ENCODE measurements around the gene BCR. TPM values are rescaled to one million over a fixed set of nuclear protein-coding genes. Genes with fewer than 3 reads are reported as not detected.

BCR gene
- total RNA-seq, 1 donor from 2014 or later, result 57.2 TPM

- Histone ChIP-seq H3K36me3 (no peaks in the 10 kb centered on the region), H3K4me3 (no peak overlapping the region), H3K9me3 (no peaks in the 10 kb centered on the region), H3K27ac (no peak overlapping the region), H3K27me3 (ENCODE audit: low read depth) (no peaks in the 10 kb centered on the region), H3K4me1 (peaks cover 33% of the 10 kb centered on the region)
- DNase-seq, result peak; percentile 17
- intact Hi-C loops (cut with DNase I), result no loop called here
- ATAC-seq, result no peak
- no peak for TF ChIP-seq CTCF (IDR thresholded peaks at IDR 0.05)
Measured at GRCh38 chr22:23203452-23204124, 23.3 kb downstream of the BCR start.

GRCh38 chr22:23204125-23204488, 23.8 kb downstream of the BCR start:
- peaks cover 31% of the 10 kb centered on the region for H3K4me1 ChIP-seq
- DNase-seq (peak; percentile 8), ATAC-seq (no peak)
- TF ChIP-seq CTCF (IDR thresholded peaks at IDR 0.05), result no peak
- no peaks in the 10 kb centered on the region for H3K27me3 ChIP-seq (ENCODE audit: low read depth)
- intact Hi-C loops (cut with DNase I), result no loop called here
- H3K27ac ChIP-seq, result no peak overlapping the region
- H3K36me3 ChIP-seq, result no peaks in the 10 kb centered on the region
- no peaks in the 10 kb centered on the region for H3K9me3 ChIP-seq
- no peak overlapping the region for H3K4me3 ChIP-seq

GRCh38 chr22:23204541-23205157, 24.3 kb downstream of the BCR start:
- intact Hi-C loops (cut with DNase I), result no loop called here
- Histone ChIP-seq H3K27me3 (ENCODE audit: low read depth) (no peaks in the 10 kb centered on the region), H3K36me3 (no peaks in the 10 kb centered on the region), H3K4me1 (peaks cover 26% of the 10 kb centered on the region), H3K9me3 (no peaks in the 10 kb centered on the region), H3K4me3 (no peak overlapping the region), H3K27ac (no peak overlapping the region)
- ATAC-seq (peak; percentile 68 to 73), DNase-seq (peak; percentile 52)
- no peak for TF ChIP-seq CTCF (IDR thresholded peaks at IDR 0.05)

- ATAC-seq (peak; percentile 54 to 72), DNase-seq (peak; percentile 52)
- H3K27ac ChIP-seq, result no peak overlapping the region
- TF ChIP-seq CTCF (IDR thresholded peaks at IDR 0.05), result no peak
- H3K27me3 ChIP-seq (ENCODE audit: low read depth), result no peaks in the 10 kb centered on the region
- peaks cover 20% of the 10 kb centered on the region for H3K4me1 ChIP-seq
- intact Hi-C loops (cut with DNase I), result no loop called here
- H3K4me3 ChIP-seq, result no peak overlapping the region
- H3K36me3 ChIP-seq, result no peaks in the 10 kb centered on the region
- no peaks in the 10 kb centered on the region for H3K9me3 ChIP-seq
Measured at GRCh38 chr22:23205339-23206049, 25.2 kb downstream of the BCR start.

- ATAC-seq (no peak), DNase-seq (no peak)
- intact Hi-C loops (cut with DNase I), result no loop called here
- Histone ChIP-seq H3K9me3 (no peaks in the 10 kb centered on the region), H3K27ac (no peak overlapping the region), H3K27me3 (ENCODE audit: low read depth) (no peaks in the 10 kb centered on the region), H3K4me1 (peaks cover 16% of the 10 kb centered on the region), H3K4me3 (no peak overlapping the region), H3K36me3 (no peaks in the 10 kb centered on the region)
- TF ChIP-seq CTCF (IDR thresholded peaks at IDR 0.05), result no peak
Measured at GRCh38 chr22:23206915-23207314, 26.6 kb downstream of the BCR start.
